ENCODE data around the gene RIT1. TPM values are rescaled to one million over a fixed set of nuclear protein-coding genes. Genes with fewer than 3 reads are reported as not detected.
"Not testable (repeated sequence)": the region's sequence is repeated elsewhere in the genome, so short reads cannot be mapped to it uniquely, and the experiment has no call there.

RIT1 gene
- total RNA-seq, 1 experiment from 2014 or later, result 21.9 TPM

GRCh38 chr1:155898888-155899287 lies 12.3 kb downstream of the RIT1 start:
- Mint-ChIP-seq H3K36me3 (ENCODE audit: insufficient read depth, unreplicated experiment) (peaks cover 55% of the 10 kb centered on the region), H3K27me3 (ENCODE audit: insufficient read depth, unreplicated experiment) (no peaks in the 10 kb centered on the region), H3K4me3 (ENCODE audit: unreplicated experiment) (no peak overlapping the region), H3K9me3 (ENCODE audit: unreplicated experiment) (no peaks in the 10 kb centered on the region), H3K4me1 (ENCODE audit: low read depth, unreplicated experiment) (no peaks in the 10 kb centered on the region), H3K27ac (ENCODE audit: unreplicated experiment) (no peak overlapping the region)
- 0 out of 2 replicates have a peak, but pooled peaks cover under 1% of the 10 kb centered on the region for H3K4me1 ChIP-seq
- ChIA-PET POLR2A (no interaction called here), CTCF (no interaction called here)
- H3K27me3 ChIP-seq (replicated peaks; ENCODE audit: control insufficient read depth, insufficient read depth, low read length), result no peaks in the 10 kb centered on the region
- DNase-seq, result no peak
- TF ChIP-seq CTCF (IDR thresholded peaks at IDR 0.05; ENCODE audit: insufficient read depth in 1 of 2, low read depth in 1 of 2, low read length in 1 of 2, severe bottlenecking in 1 of 2, unreplicated experiment in 1 of 2), result no peak
- BruUV-seq (replicated peaks), result no TSS peak
- H3K9me3 ChIP-seq, result no peaks in the 10 kb centered on the region
- no peak overlapping the region for H3K4me3 ChIP-seq (ENCODE audit: low read depth, low read length)
- peaks cover 2% of the 10 kb centered on the region; the same call in 1 of the 2 replicates for H3K36me3 ChIP-seq (ENCODE audit: control insufficient read depth, insufficient read depth, low read length)
- intact Hi-C loops (cut with micrococcal nuclease; ENCODE audit: unreplicated experiment), result no loop called here

GRCh38 chr1:155897746-155898145 lies 13.4 kb downstream of the RIT1 start:
- no TSS peak for BruUV-seq (replicated peaks)
- Histone ChIP-seq H3K27me3 (replicated peaks; ENCODE audit: control insufficient read depth, insufficient read depth, low read length) (no peaks in the 10 kb centered on the region), H3K4me3 (ENCODE audit: low read depth, low read length) (no peak overlapping the region), H3K36me3 (ENCODE audit: control insufficient read depth, insufficient read depth, low read length) (no peaks in the 10 kb centered on the region), H3K4me1 (0 out of 2 replicates have a peak, but pooled peaks cover 10% of the 10 kb centered on the region), H3K9me3 (no peaks in the 10 kb centered on the region)
- Mint-ChIP-seq H3K4me3 (ENCODE audit: unreplicated experiment) (no peak overlapping the region), H3K27me3 (ENCODE audit: insufficient read depth, unreplicated experiment) (no peaks in the 10 kb centered on the region), H3K36me3 (ENCODE audit: insufficient read depth, unreplicated experiment) (peaks cover 49% of the 10 kb centered on the region), H3K9me3 (ENCODE audit: unreplicated experiment) (no peaks in the 10 kb centered on the region), H3K4me1 (ENCODE audit: low read depth, unreplicated experiment) (no peaks in the 10 kb centered on the region), H3K27ac (ENCODE audit: unreplicated experiment) (no peak overlapping the region)
- TF ChIP-seq CTCF (IDR thresholded peaks at IDR 0.05; ENCODE audit: insufficient read depth in 1 of 2, low read depth in 1 of 2, low read length in 1 of 2, severe bottlenecking in 1 of 2, unreplicated experiment in 1 of 2), result no peak
- no peak for DNase-seq
- intact Hi-C loops (cut with micrococcal nuclease; ENCODE audit: unreplicated experiment), result no loop called here
- CTCF ChIA-PET, result interaction anchor here (0.5 kb wide), 1 partner anchor 56 kb away, joined by 5 read pairs; no protein-coding TSS in a partner anchor
- POLR2A ChIA-PET, result no interaction called here

DNA sequence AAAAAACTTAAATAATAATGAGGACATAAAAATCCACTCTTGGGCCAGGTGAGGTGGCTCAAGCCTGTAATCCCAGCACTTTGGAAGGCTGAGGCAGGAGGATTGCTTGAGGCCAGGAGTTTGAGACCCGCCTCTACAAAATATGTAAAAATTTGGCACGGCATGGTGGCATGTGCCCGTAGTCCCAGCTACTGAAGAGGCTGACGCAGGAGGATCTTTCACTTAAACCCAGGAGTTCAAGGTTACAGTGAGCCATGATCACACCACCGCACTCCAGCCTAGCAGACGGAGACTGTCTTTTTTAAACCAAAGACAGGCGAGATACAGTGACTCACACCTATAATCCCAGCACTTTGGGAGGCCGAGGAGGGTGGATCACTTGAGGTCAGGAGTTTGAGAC lies 14.7 kb downstream of the RIT1 start:
- BruUV-seq (replicated peaks); POLR2A ChIA-PET; H3K9me3 Mint-ChIP-seq (ENCODE audit: unreplicated experiment): not testable (repeated sequence)

DNA sequence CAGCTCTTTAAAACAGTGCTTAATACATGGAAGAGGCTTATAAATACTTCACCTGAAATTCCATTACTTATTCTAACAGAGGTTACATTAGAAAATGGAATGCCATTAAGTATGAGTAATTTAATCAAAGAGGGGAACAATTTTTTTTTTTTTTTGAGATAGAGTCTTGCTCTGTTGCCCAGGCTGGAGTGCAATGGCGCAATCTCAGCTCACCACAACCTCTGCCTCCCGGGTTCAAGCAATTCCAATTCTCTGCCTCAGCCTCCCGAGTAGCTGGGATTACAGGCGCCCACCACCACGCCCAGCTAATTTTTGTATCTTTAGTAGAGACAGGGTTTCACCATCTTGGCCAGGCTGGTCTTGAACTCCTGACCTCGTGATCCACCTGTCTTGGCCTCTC lies 15.5 kb downstream of the RIT1 start:
- H3K27me3 ChIP-seq (replicated peaks; ENCODE audit: control insufficient read depth, insufficient read depth, low read length); H3K4me3 ChIP-seq (ENCODE audit: low read depth, low read length); CTCF ChIA-PET; H3K9me3 ChIP-seq; H3K4me1 Mint-ChIP-seq (ENCODE audit: low read depth, unreplicated experiment); H3K27ac Mint-ChIP-seq (ENCODE audit: unreplicated experiment); POLR2A ChIA-PET; H3K27me3 Mint-ChIP-seq (ENCODE audit: insufficient read depth, unreplicated experiment); H3K9me3 Mint-ChIP-seq (ENCODE audit: unreplicated experiment); H3K36me3 ChIP-seq (ENCODE audit: control insufficient read depth, insufficient read depth, low read length); BruUV-seq (replicated peaks); intact Hi-C loops (cut with micrococcal nuclease; ENCODE audit: unreplicated experiment); H3K4me3 Mint-ChIP-seq (ENCODE audit: unreplicated experiment); DNase-seq: not testable (repeated sequence)
- 0 out of 2 replicates have a peak, but pooled peaks cover 12% of the 10 kb centered on the region for H3K4me1 ChIP-seq
- peaks cover 38% of the 10 kb centered on the region for H3K36me3 Mint-ChIP-seq (ENCODE audit: insufficient read depth, unreplicated experiment)

More for the DNA sequence above, 14.7 kb downstream of the RIT1 start:
- intact Hi-C loops (cut with micrococcal nuclease; ENCODE audit: unreplicated experiment); H3K27me3 Mint-ChIP-seq (ENCODE audit: insufficient read depth, unreplicated experiment); H3K36me3 ChIP-seq (ENCODE audit: control insufficient read depth, insufficient read depth, low read length); H3K4me3 Mint-ChIP-seq (ENCODE audit: unreplicated experiment); H3K27me3 ChIP-seq (replicated peaks; ENCODE audit: control insufficient read depth, insufficient read depth, low read length); H3K9me3 ChIP-seq; H3K4me1 Mint-ChIP-seq (ENCODE audit: low read depth, unreplicated experiment); H3K4me3 ChIP-seq (ENCODE audit: low read depth, low read length); H3K27ac Mint-ChIP-seq (ENCODE audit: unreplicated experiment); DNase-seq; CTCF ChIA-PET: not testable (repeated sequence)
- H3K36me3 Mint-ChIP-seq (ENCODE audit: insufficient read depth, unreplicated experiment), result peaks cover 44% of the 10 kb centered on the region
- H3K4me1 ChIP-seq, result 0 out of 2 replicates have a peak, but pooled peaks cover 12% of the 10 kb centered on the region
